HUES48 (cell line): Measurements from ENCODE around the gene MRPL40.

ENCODE experiments used
- H3K27ac ChIP-seq: one replicate; pipeline ENCODE4 v1.7.0; 2013; ENCODE audit warnings: low read depth, low read length, inconsistent platforms
- H3K27me3 ChIP-seq: 2 replicates; pipeline ENCODE4 v1.6.1; 2013; ENCODE audit warnings: mild to moderate bottlenecking, low read length; ENCODE audit not compliant: control insufficient read depth, insufficient read depth
- H3K36me3 ChIP-seq: 2 replicates; pipeline ENCODE4 v1.6.1; 2013; ENCODE audit warnings: low read length; ENCODE audit not compliant: control insufficient read depth, insufficient read depth
- H3K4me1 ChIP-seq: 2 replicates; pipeline ENCODE4 v1.6.1; 2013; ENCODE audit warnings: mild to moderate bottlenecking, low read length; ENCODE audit not compliant: control insufficient read depth, insufficient read depth
- H3K4me3 ChIP-seq: 2 replicates; pipeline ENCODE4 v1.5.1; 2013; ENCODE audit warnings: mild to moderate bottlenecking, low read depth, low read length
- H3K9ac ChIP-seq: 2 replicates; pipeline ENCODE4 v1.6.1; 2013; ENCODE audit warnings: mild to moderate bottlenecking, low read depth, low read length, moderate library complexity
- H3K9me3 ChIP-seq: 2 replicates; pipeline ENCODE4 v1.6.1; 2013; ENCODE audit warnings: low read length; ENCODE audit not compliant: control insufficient read depth, insufficient read depth

Gene MRPL40

DNA sequence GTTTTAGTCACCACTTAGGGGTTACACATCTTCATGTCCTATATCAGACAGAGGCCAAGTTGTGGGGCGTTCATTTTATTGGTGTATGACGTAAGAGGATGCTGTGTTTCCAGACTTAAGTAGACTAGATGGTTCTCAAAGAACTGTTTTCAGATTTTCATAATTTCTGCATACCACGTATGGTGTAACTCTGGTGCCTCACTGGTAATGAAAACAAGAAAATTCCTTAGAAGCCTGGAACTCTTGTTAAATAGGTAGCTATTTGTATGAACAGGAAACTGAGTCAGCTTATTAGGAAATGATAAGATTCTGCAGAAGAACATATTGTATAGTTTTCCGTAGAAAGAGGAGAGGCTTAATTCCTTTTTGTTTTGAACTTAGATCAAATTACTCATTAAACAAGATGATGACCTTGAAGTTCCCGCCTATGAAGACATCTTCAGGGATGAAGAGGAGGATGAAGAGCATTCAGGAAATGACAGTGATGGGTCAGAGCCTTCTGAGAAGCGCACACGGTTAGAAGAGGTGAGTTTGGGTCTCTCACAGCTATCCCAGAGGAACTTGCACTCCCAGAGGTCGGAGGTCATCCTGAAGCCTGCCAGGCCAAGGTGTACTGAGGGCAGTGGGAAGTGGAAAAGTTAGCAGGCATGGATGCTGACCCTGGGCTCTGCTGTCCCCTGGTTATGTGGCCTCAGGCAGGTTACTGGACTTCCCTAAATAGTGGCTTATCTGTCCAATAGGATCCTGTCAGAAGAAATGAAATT, 51.3 kb downstream of the MRPL40 start:
- H3K4me3 ChIP-seq: no peak overlapping the region
- H3K9ac ChIP-seq: no peak overlapping the region
- no peaks in the 10 kb centered on the region for H3K4me1 ChIP-seq
- no peaks in the 10 kb centered on the region for H3K9me3 ChIP-seq
- no peaks in the 10 kb centered on the region for H3K27me3 ChIP-seq
- H3K36me3 ChIP-seq: peaks cover 63% of the 10 kb centered on the region
- H3K27ac ChIP-seq: no peak overlapping the region
